Measurements from ENCODE around the gene TREML4. TPM values are rescaled to one million over a fixed set of nuclear protein-coding genes. Genes with fewer than 3 reads are reported as not detected.

The TREML4 gene
- total and polyA plus RNA-seq, 9 of the 15 experiments (the other 6 are each of a cell fraction or from before 2014, with no cell fraction given): not detected

DNA sequence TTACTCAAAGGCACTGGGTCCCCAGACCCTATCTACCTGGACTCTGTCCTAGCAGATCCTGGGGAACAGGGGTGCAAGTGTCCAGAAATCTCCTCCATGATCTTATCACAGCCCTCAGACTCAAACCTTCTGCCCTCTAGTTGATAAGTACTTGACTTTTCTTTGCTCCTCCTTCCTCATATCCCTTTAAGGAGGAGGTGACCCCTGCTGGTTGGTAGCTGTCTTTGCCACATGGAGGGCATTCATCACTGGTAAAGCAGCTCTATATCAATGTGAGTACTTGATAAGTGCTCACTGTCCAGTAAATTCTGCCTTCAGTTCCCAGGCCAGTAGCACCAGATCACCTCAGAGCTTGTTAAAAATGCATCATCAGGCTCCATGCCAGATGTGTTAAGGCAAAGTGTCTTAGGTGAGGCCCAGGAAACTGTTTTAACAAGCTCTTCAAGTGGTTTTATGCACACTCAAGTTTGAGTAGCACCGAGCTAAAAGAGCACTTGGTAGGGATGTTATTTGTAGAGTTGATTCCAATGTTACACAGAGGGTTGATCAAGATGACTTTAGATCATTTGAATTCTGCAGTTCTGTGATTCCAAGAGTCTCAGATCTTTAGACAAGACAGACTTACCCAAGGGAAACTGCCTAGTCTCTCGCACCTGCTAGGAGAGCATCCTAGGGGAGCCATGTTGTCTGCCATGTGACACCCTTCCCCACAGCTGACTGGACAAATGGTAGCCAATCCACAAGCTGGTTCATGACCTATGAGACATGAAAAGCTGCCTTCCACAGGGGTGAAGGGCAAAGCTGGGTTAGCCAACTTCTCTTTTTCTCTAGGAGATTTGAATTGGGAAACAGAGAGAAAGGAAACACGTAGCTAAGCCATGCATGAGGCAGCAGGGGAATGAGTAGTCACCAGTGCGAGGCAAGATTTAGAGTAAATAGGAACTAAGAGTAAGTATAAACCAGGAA, 45.8 kb upstream of the TREML4 start (continued):
- TF ChIP-seq ZNF696 (CRISPR knock-in tag; conservative IDR thresholded peaks at IDR 0.05) (no peak), MYC (IDR thresholded peaks at IDR 0.05; ENCODE audit: low read depth, low read length) (peak; percentile 67; the same call in 1 of the 2 replicates), MYC (CRISPR knock-in tag; IDR thresholded peaks at IDR 0.05; ENCODE audit: borderline replicate concordance, low read depth) (no peak), NRF1 (conservative IDR thresholded peaks at IDR 0.05 in 1 of 2, IDR thresholded peaks at IDR 0.05 in 1 of 2) (no peak), ZNF134 (CRISPR knock-in tag; conservative IDR thresholded peaks at IDR 0.05) (no peak), NR2C1 (IDR thresholded peaks at IDR 0.05) (no peak), NR2C1 (tag; IDR thresholded peaks at IDR 0.05) (peak; percentile 50), ELF2 (CRISPR knock-in tag; IDR thresholded peaks at IDR 0.05) (0 out of 2 replicates have a peak, but pooled peaks have one; percentile 18)
- TF ChIP-seq, protein P1, sequence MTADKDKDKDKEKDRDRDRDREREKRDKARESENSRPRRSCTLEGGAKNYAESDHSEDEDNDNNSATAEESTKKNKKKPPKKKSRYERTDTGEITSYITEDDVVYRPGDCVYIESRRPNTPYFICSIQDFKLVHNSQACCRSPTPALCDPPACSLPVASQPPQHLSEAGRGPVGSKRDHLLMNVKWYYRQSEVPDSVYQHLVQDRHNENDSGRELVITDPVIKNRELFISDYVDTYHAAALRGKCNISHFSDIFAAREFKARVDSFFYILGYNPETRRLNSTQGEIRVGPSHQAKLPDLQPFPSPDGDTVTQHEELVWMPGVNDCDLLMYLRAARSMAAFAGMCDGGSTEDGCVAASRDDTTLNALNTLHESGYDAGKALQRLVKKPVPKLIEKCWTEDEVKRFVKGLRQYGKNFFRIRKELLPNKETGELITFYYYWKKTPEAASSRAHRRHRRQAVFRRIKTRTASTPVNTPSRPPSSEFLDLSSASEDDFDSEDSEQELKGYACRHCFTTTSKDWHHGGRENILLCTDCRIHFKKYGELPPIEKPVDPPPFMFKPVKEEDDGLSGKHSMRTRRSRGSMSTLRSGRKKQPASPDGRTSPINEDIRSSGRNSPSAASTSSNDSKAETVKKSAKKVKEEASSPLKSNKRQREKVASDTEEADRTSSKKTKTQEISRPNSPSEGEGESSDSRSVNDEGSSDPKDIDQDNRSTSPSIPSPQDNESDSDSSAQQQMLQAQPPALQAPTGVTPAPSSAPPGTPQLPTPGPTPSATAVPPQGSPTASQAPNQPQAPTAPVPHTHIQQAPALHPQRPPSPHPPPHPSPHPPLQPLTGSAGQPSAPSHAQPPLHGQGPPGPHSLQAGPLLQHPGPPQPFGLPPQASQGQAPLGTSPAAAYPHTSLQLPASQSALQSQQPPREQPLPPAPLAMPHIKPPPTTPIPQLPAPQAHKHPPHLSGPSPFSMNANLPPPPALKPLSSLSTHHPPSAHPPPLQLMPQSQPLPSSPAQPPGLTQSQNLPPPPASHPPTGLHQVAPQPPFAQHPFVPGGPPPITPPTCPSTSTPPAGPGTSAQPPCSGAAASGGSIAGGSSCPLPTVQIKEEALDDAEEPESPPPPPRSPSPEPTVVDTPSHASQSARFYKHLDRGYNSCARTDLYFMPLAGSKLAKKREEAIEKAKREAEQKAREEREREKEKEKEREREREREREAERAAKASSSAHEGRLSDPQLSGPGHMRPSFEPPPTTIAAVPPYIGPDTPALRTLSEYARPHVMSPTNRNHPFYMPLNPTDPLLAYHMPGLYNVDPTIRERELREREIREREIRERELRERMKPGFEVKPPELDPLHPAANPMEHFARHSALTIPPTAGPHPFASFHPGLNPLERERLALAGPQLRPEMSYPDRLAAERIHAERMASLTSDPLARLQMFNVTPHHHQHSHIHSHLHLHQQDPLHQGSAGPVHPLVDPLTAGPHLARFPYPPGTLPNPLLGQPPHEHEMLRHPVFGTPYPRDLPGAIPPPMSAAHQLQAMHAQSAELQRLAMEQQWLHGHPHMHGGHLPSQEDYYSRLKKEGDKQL (CRISPR knock-in tag; IDR thresholded peaks at IDR 0.05; ENCODE audit: borderline replicate concordance): no peak
- TF ChIP-seq, protein P2, sequence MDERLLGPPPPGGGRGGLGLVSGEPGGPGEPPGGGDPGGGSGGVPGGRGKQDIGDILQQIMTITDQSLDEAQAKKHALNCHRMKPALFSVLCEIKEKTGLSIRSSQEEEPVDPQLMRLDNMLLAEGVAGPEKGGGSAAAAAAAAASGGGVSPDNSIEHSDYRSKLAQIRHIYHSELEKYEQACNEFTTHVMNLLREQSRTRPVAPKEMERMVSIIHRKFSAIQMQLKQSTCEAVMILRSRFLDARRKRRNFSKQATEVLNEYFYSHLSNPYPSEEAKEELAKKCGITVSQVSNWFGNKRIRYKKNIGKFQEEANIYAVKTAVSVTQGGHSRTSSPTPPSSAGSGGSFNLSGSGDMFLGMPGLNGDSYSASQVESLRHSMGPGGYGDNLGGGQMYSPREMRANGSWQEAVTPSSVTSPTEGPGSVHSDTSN (CRISPR knock-in tag; IDR thresholded peaks at IDR 0.05; ENCODE audit: low read depth): no peak
- TF ChIP-seq, protein P2 (tag; conservative IDR thresholded peaks at IDR 0.05; ENCODE audit: low read depth): no peak
